ENCODE results near the gene PCDHB7. TPM values are rescaled to one million over a fixed set of nuclear protein-coding genes. Genes with fewer than 3 reads are reported as not detected.
"Not testable (repeated sequence)": the region's sequence is repeated elsewhere in the genome, so short reads cannot be mapped to it uniquely, and the experiment has no call there.

Gene PCDHB7
- total RNA-seq, 4 donors from 2014 or later = 1.7 to 3.0 (median 2.4) TPM

DNA sequence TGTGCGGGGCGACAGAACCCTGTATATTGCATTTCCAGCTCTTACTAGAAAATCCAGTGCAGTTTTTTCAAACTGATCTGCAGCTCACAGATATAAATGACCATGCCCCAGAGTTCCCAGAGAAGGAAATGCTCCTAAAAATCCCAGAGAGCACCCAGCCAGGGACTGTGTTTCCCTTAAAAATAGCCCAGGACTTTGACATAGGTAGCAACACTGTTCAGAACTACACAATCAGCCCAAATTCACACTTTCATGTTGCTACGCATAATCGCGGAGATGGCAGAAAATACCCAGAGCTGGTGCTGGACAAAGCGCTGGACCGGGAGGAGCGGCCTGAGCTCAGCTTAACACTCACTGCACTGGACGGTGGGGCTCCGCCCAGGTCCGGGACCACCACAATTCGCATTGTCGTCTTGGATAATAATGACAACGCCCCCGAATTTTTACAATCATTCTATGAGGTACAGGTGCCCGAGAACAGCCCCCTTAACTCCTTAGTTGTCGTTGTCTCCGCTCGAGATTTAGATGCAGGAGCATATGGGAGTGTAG is 36.7 kb upstream of the PCDHB7 start:
- peaks cover 18% of the 10 kb centered on the region for H3K27me3 ChIP-seq
- ATAC-seq = no peak
- no peak overlapping the region for H3K27ac ChIP-seq
- peaks cover 0 to 89% (median 2%) of the 10 kb centered on the region in 3 donors for H3K9me3 ChIP-seq
- 54 to 65% methylated on average over 19 of the region's 19 CpGs for whole genome bisulfite sequencing, 2 donors (ENCODE audit: low coverage in 1 of 2)
- no peaks in the 10 kb centered on the region for H3K4me1 ChIP-seq
- no peaks in the 10 kb centered on the region for H3K36me3 ChIP-seq
- H3K4me3 ChIP-seq = peak overlapping the region; percentile 34 to 43
- TF ChIP-seq EP300 (IDR thresholded peaks at IDR 0.05) (no peak), POLR2A (IDR thresholded peaks at IDR 0.05) (no peak), POLR2AphosphoS5 (IDR thresholded peaks at IDR 0.05) (no peak), CTCF (IDR thresholded peaks at IDR 0.05) (no peak)

DNA sequence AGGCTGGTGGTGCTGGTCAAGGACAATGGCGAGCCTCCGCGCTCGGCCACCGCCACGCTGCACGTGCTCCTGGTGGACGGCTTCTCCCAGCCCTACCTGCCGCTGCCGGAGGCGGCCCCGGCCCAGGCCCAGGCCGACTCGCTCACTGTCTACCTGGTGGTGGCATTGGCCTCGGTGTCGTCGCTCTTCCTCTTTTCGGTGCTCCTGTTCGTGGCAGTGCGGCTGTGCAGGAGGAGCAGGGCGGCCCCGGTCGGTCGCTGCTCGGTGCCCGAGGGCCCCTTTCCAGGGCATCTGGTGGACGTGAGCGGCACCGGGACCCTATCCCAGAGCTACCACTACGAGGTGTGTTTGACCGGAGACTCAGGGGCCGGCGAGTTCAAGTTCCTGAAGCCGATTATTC is 35.1 kb upstream of the PCDHB7 start:
- H3K27ac ChIP-seq, H3K4me3 ChIP-seq, H3K4me1 ChIP-seq, ATAC-seq, H3K36me3 ChIP-seq: not testable (repeated sequence)
- H3K27me3 ChIP-seq = peaks cover 18% of the 10 kb centered on the region
- WGBS, 2 donors (ENCODE audit: low coverage in 1 of 2) = 83% methylated on average over 5 of the region's 34 CpGs; no CpG with 5 or more reads in 1 of the 2 donors
- peaks cover 0 to 96% (median 2%) of the 10 kb centered on the region in 3 donors for H3K9me3 ChIP-seq

DNA sequence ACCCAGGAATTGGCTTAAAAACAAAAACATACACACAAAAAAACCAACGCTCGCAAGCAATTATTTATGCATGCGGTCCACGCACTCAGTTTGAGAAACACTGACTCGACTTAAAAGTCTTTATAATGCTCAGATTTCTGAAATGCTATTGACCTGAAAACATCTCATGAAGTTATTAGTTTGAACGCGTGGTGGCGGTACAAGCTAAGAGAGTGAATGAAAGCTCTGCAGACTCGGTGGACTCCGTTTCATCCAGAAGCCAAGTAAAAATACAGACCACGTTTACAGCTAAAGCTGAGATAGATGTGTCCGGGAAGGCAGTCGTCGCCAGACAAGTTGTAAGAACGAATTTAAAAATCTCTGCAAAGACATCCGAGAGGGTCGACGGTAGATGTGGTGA is 22.6 kb upstream of the PCDHB7 start, which contains the start of gene PCDHB6:
Gene PCDHB6 (plus strand): TSS at position 246 of the 400 bp plus-strand sequence. CDS start 201 bp downstream, outside the sequence.
- TF ChIP-seq CTCF (IDR thresholded peaks at IDR 0.05) = peak in 1 of 4 experiments; percentile 27
- TF ChIP-seq POLR2AphosphoS5 (IDR thresholded peaks at IDR 0.05) = no peak
- Histone ChIP-seq H3K27ac (no peak within 1 kb of the TSS), H3K4me3 (peak within 1 kb of the TSS in 1 of 2 donors; percentile 6), H3K36me3 (no peaks in the 10 kb centered on the region), H3K27me3 (peaks cover 43% of the 10 kb centered on the region), H3K9me3 (peaks cover 0 to 89% (median 0%) of the 10 kb centered on the region in 3 donors), H3K4me1 (no peaks in the 10 kb centered on the region)
- WGBS, 2 donors (ENCODE audit: low coverage in 1 of 2) = 15 to 26% methylated on average over 18 of the region's 18 CpGs
- no peak for ATAC-seq

GRCh38 chr5:141150224-141150992 is 22.0 kb upstream of the PCDHB7 start:
- Histone ChIP-seq H3K4me3 (peak overlapping the region in 1 of 2 donors; percentile 6), H3K4me1 (no peaks in the 10 kb centered on the region), H3K9me3 (peaks cover 0 to 93% (median 0%) of the 10 kb centered on the region in 3 donors), H3K27ac (no peak overlapping the region), H3K27me3 (peaks cover 45% of the 10 kb centered on the region), H3K36me3 (no peaks in the 10 kb centered on the region)
- WGBS, 2 donors (ENCODE audit: low coverage in 1 of 2) = 36 to 64% methylated on average over 8 to 14 of the region's 33 CpGs
- ATAC-seq = no peak
- TF ChIP-seq CTCF (IDR thresholded peaks at IDR 0.05) (no peak), EP300 (IDR thresholded peaks at IDR 0.05) (no peak), POLR2A (IDR thresholded peaks at IDR 0.05) (no peak), POLR2AphosphoS5 (IDR thresholded peaks at IDR 0.05) (no peak)

GRCh38 chr5:141150993-141151325 is 21.5 kb upstream of the PCDHB7 start:
- WGBS, 2 donors (ENCODE audit: low coverage in 1 of 2) = 7 to 53% methylated on average over 3 to 13 of the region's 13 CpGs
- no peak overlapping the region for H3K4me3 ChIP-seq
- peaks cover 0 to 94% (median 0%) of the 10 kb centered on the region in 3 donors for H3K9me3 ChIP-seq
- peaks cover 46% of the 10 kb centered on the region for H3K27me3 ChIP-seq
- TF ChIP-seq POLR2AphosphoS5 (IDR thresholded peaks at IDR 0.05) (no peak), CTCF (IDR thresholded peaks at IDR 0.05) (no peak), EP300 (IDR thresholded peaks at IDR 0.05) (no peak), POLR2A (IDR thresholded peaks at IDR 0.05) (no peak)
- no peak for ATAC-seq
- no peaks in the 10 kb centered on the region for H3K36me3 ChIP-seq
- no peaks in the 10 kb centered on the region for H3K4me1 ChIP-seq
- no peak overlapping the region for H3K27ac ChIP-seq

- Histone ChIP-seq H3K27me3 (peaks cover 53% of the 10 kb centered on the region), H3K9me3 (peaks cover 0 to 98% (median 0%) of the 10 kb centered on the region in 3 donors)
- not testable (repeated sequence) for ATAC-seq, H3K27ac ChIP-seq, H3K36me3 ChIP-seq, H3K4me3 ChIP-seq, H3K4me1 ChIP-seq
- WGBS, 2 donors (ENCODE audit: low coverage in 1 of 2) = 9 to 19% methylated on average over 5 to 7 of the region's 41 CpGs
Observed at GRCh38 chr5:141151632-141152031, 20.8 kb upstream of the PCDHB7 start.

DNA sequence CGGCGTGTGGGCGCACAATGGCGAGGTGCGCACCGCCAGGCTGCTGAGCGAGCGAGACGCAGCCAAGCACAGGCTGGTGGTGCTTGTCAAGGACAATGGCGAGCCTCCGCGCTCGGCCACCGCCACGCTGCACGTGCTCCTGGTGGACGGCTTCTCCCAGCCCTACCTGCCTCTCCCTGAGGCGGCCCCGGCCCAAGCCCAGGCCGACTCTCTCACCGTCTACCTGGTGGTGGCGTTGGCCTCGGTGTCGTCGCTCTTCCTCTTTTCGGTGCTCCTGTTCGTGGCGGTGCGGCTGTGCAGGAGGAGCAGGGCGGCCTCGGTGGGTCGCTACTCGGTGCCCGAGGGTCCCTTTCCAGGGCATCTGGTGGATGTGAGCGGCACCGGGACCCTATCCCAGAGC is 20.3 kb upstream of the PCDHB7 start:
- not testable (repeated sequence) for H3K36me3 ChIP-seq, H3K4me3 ChIP-seq, H3K27ac ChIP-seq, H3K4me1 ChIP-seq, ATAC-seq
- WGBS, 2 donors (ENCODE audit: low coverage in 1 of 2) = no CpG with 5 or more reads among the region's 36 CpGs
- H3K27me3 ChIP-seq = peaks cover 57% of the 10 kb centered on the region
- peaks cover 0 to 98% (median 0%) of the 10 kb centered on the region in 3 donors for H3K9me3 ChIP-seq

All from gastroesophageal sphincter (tissue), 4 donors.